ENCODE measurements around the gene SWT1. TPM values are rescaled to one million over a fixed set of nuclear protein-coding genes. Genes with fewer than 3 reads are reported as not detected.
A peak's percentile ranks its signal among the peaks of the same experiment; 100 is the strongest.

Gene SWT1
- total and polyA plus RNA-seq, 9 of the 15 experiments (the other 6 are each of a cell fraction or from before 2014, with no cell fraction given) = 1.5 to 3.4 (median 2.3) TPM

- peak; percentile 87 to 90; a peak in 3 of 4 replicates for TF ChIP-seq SIN3A (IDR thresholded peaks at IDR 0.05; ENCODE audit: borderline replicate concordance in 2 of 2, control insufficient read depth in 1 of 2, low read depth in 2 of 2, low read length in 2 of 2)
- TF ChIP-seq EGR1 (conservative IDR thresholded peaks at IDR 0.05) = peak; percentile 50
- peak; percentile 97 for TF ChIP-seq POLR2A (conservative IDR thresholded peaks at IDR 0.05)
- TF ChIP-seq SAFB (IDR thresholded peaks at IDR 0.05; ENCODE audit: borderline replicate concordance, low read depth, low read length) = peak; percentile 98
- peak; percentile 86 for TF ChIP-seq GABPA (tag; conservative IDR thresholded peaks at IDR 0.05; ENCODE audit: low read depth)
- peak; percentile 74 for TF ChIP-seq FIP1L1 (IDR thresholded peaks at IDR 0.05; ENCODE audit: low read depth, low read length, poor library complexity, severe bottlenecking)
- peak; percentile 69 for TF ChIP-seq SP1 (CRISPR knock-in tag; IDR thresholded peaks at IDR 0.05)
- TF ChIP-seq ZBTB26 (CRISPR knock-in tag; IDR thresholded peaks at IDR 0.05) = peak; percentile 86
- peak; percentile 44; the same call in 1 of the 2 replicates for TF ChIP-seq NCOA1 (IDR thresholded peaks at IDR 0.05; ENCODE audit: low read depth)
- TF ChIP-seq ZNF639 (CRISPR knock-in tag; conservative IDR thresholded peaks at IDR 0.05 in 1 of 2, IDR thresholded peaks at IDR 0.05 in 1 of 2) = peak in 1 of 2 experiments; percentile 65; a peak in 1 of 4 replicates
- peak; percentile 79 for TF ChIP-seq ARID1B (IDR thresholded peaks at IDR 0.05)
- TF ChIP-seq RNF2 (IDR thresholded peaks at IDR 0.05) = peak; percentile 76
- TF ChIP-seq FOXA1 (IDR thresholded peaks at IDR 0.05; ENCODE audit: borderline replicate concordance) = no peak
- peak; percentile 79; the same call in 1 of the 2 replicates for TF ChIP-seq AFF4 (CRISPR knock-in tag; IDR thresholded peaks at IDR 0.05)
- TF ChIP-seq PCBP1 (IDR thresholded peaks at IDR 0.05; ENCODE audit: low read depth, low read length, poor library complexity, severe bottlenecking) = peak; percentile 47
- peak; percentile 64 for TF ChIP-seq ATF7 (IDR thresholded peaks at IDR 0.05)
- peak; percentile 36; the same call in 1 of the 2 replicates for TF ChIP-seq KLF13 (tag; IDR thresholded peaks at IDR 0.05; ENCODE audit: borderline replicate concordance, low read depth)
- TF ChIP-seq ASH1L (IDR thresholded peaks at IDR 0.05; ENCODE audit: borderline replicate concordance, low read depth, partially characterized antibody) = no peak
- TF ChIP-seq TCF7 (IDR thresholded peaks at IDR 0.05; ENCODE audit: borderline replicate concordance) = 0 out of 2 replicates have a peak, but pooled peaks have one; percentile 57
- 0 out of 4 replicates have a peak, but pooled peaks of 1 of the 2 experiments have one; percentile 2 for TF ChIP-seq KDM1A (IDR thresholded peaks at IDR 0.05)
Observed at GRCh38 chr1:185317034-185317885, 160.3 kb downstream of the SWT1 start, which contains the start of gene IVNS1ABP (continued).
